Measurements from ENCODE around the gene ACSM5.
A peak's percentile ranks its signal among the peaks of the same experiment; 100 is the strongest.

ACSM5 gene

DNA sequence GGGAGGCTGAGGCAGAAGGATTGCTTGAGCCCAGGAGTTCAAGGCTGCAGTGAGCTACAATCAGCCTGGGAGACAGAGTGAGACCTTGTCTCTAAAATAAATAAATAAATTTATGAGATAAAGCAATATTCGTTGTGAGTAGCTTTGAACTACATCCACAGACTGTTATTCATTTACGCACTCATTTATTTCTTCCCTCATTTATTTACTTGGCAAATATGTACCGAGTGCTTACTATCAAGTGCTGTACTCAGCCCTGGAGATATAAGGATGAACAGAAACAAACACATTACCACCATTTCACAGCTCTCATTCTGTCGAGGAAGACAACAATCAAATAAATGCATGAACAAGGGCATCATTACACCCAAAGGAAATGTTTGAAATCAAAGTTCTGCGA, 32.2 kb upstream of the ACSM5 start:
- H3K4me3 ChIP-seq (replicated peaks; ENCODE audit: low read depth, low read length): no peak overlapping the region
- DNase-seq (ENCODE audit: extremely low read depth, low read depth): no peak
- TF ChIP-seq, protein P1, sequence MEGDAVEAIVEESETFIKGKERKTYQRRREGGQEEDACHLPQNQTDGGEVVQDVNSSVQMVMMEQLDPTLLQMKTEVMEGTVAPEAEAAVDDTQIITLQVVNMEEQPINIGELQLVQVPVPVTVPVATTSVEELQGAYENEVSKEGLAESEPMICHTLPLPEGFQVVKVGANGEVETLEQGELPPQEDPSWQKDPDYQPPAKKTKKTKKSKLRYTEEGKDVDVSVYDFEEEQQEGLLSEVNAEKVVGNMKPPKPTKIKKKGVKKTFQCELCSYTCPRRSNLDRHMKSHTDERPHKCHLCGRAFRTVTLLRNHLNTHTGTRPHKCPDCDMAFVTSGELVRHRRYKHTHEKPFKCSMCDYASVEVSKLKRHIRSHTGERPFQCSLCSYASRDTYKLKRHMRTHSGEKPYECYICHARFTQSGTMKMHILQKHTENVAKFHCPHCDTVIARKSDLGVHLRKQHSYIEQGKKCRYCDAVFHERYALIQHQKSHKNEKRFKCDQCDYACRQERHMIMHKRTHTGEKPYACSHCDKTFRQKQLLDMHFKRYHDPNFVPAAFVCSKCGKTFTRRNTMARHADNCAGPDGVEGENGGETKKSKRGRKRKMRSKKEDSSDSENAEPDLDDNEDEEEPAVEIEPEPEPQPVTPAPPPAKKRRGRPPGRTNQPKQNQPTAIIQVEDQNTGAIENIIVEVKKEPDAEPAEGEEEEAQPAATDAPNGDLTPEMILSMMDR (IDR thresholded peaks at IDR 0.05; ENCODE audit: low read depth, low read length, missing control alignments): no peak

DNA sequence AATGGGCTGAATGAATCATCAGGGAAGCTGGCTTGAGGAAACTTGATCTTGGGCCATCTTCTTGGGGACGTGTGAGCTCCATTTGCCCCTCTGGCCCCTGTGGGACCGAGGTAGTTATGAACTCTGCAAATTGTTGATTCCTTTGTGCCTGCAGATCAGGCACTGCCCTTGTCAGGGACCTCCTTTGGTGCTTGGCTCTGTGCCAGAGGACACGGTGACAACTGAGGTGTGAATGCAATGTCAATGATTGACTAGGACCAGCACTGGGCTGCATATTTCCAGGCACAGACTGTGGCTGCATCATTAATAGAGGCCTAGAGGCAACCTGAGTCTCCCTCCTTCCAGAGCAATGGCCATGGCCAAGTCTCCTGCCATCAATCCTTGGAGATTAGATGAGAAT, 28.6 kb upstream of the ACSM5 start:
- TF ChIP-seq, protein P1 (IDR thresholded peaks at IDR 0.05; ENCODE audit: low read depth, low read length, missing control alignments): no peak
- no peak for DNase-seq (ENCODE audit: extremely low read depth, low read depth)
- H3K4me3 ChIP-seq (replicated peaks; ENCODE audit: low read depth, low read length): no peak overlapping the region

DNA sequence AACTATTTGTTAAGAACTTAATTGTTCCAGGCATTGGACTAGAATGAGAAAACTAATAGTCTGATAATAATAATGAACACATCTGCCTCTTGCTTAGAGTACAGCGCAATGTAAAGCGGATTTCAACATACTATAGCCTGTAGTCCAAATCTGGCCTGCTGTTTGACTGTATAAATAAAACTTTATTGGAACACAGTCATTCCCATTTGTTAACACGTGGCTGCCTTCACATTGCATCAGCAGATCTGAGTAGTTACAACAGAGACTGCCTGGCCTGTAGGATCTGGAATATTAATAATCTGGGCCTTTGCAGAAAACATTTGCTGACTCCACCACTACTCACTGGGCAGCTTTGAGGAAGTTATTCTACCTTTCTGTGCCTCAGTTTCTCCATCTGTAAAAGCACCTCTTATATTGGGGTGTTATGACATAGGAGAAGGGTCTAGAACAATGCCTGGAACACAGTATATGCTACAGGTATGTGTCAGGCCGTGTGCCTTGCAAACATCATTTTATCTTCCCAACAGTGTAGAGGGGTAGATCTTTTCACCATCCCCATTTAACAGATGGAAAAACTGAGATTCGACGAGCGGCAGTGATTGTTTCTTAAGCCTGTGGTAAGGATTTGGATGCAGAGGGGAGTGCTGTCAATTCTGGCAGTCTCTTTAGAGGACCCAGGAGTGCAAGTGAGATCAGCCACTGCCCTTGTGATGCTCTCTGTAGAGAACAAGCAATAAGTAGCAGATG, 27.0 kb upstream of the ACSM5 start:
- no peak for DNase-seq (ENCODE audit: extremely low read depth, low read depth)
- H3K4me3 ChIP-seq (replicated peaks; ENCODE audit: low read depth, low read length): no peak overlapping the region
- TF ChIP-seq, protein P1 (IDR thresholded peaks at IDR 0.05; ENCODE audit: low read depth, low read length, missing control alignments): no peak

DNA sequence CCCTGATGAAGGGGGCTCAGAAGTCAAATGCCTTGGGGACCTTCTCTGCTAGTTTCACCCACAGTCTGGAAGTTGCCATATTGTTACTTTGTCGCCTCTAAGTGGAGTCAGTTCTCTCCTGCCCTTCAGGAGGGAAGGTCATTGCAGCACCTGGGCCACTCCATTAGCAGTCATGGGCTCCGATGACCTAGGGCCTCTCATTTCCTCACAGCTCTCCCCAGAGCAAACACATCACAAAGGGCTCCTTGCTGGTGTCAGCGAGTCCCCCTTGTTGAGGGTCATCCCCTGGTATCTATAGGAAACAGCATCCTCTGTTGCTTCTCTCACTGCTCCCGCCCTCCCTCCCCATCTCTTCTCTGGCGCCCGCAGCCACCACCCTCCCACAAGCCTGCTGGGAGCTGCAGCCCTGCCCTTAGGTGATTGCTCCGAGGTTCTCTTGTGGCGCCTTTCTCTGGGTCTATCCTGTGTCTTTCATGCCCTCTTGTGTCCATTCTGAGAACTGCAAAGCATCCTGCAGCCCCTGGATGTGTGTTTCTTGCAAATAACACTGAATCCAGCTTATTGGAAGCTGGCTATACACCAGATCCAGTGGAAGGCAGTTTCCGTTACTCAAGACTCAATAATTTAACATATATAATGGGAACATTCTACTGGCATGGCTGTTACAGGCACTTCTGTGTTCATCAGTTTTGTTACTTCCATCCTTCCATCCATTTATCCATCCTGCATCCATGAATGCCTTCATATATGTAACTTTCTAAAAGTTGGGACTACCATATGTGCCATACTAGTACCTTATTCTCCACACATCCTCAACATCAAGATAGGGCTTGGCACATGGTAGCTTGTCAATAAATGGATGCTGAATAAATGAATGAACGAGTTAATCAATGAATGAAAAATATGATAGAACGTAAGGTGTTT, 26.0 kb upstream of the ACSM5 start:
- TF ChIP-seq, protein P1 (IDR thresholded peaks at IDR 0.05; ENCODE audit: low read depth, low read length, missing control alignments): peak; percentile 66
- no peak overlapping the region for H3K4me3 ChIP-seq (replicated peaks; ENCODE audit: low read depth, low read length)
- DNase-seq (ENCODE audit: extremely low read depth, low read depth): peak; percentile 21

DNA sequence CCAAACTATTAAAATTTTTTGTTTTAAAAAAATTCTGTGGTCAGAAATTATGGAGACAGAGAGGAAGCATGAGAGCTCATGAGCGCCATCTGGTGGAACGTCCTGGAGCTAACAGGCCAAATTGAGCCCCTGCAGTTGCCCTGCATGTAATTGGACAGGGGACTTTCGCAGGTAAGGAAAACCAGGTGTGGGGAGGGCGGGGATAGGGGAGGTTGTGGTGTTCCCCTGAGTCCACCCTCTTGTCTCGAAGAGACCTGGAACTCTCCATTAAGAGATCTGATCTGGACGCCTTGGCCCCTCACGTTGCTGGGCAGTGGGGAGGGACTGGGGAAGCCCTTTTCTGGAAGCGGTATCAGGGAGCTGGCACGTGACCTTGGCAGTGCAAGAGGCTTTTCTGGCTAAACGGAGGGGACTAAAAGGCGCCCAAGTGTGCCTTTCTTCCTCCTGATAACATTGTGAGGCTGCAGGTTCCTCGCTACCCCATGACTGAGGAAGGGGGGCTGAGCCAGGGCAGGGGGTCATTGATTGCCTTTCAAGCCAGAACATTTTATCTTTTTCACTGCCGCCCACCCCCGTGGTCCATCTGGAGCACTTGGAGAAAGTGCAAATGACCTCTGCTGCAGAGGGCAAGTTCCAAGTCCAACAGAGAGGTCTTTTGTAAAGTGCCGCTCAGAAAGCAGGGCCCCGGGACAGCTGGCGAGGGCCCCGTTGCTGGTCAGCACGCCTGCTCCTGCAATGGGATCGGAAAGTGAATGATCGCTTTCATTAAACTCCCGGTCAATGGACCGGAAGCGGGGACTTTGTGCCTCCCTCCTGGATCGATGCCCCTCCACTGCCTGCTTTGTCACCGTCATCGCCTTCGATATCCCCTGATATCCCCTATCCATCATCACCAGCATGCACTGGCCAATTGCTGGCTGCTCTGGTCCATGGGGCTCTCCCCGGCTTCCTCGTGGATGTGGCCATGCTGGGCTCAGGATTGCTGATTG, 23.2 kb upstream of the ACSM5 start:
- TF ChIP-seq, protein P1 (IDR thresholded peaks at IDR 0.05; ENCODE audit: low read depth, low read length, missing control alignments): peak; percentile 82
- peak; percentile 16 for DNase-seq (ENCODE audit: extremely low read depth, low read depth)
- H3K4me3 ChIP-seq (replicated peaks; ENCODE audit: low read depth, low read length): no peak overlapping the region

DNA sequence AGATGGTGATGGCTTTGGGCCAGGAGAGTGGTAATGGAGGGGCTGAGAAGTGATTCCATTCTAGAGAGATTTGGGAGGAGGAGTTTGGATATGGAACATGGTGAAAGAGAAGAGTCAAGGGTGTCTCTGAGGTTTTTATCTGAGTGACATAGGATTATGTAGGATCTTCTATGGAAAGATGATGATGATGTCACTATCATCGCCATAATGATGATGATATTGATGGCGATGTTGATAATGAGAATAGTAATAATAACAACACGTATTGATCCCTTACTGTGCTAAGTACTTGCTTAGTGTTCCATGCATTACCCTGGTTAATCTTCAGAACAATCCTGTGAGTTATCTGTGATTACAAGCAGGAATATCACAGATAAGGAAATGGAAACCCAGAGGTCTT, 21.4 kb upstream of the ACSM5 start:
- no peak for DNase-seq (ENCODE audit: extremely low read depth, low read depth)
- H3K4me3 ChIP-seq (replicated peaks; ENCODE audit: low read depth, low read length): no peak overlapping the region
- TF ChIP-seq, protein P1 (IDR thresholded peaks at IDR 0.05; ENCODE audit: low read depth, low read length, missing control alignments): no peak

Data from HFF-Myc (cell line).